Stimulated activated CD4-positive, alpha-beta T cell treated with anti-CD3 and anti-CD28 coated beads, TNF-alpha, amount 100 ng/mL, for 24 hours (primary cell): ENCODE measurements around the gene SLC16A4.

ENCODE experiments used
- DNase-seq, 3 experiments: peaks; one replicate each; pipeline ENCODE4 v3.0.0-alpha.2; 2020; ENCODE audit warnings: low read depth in 3 of 3

The SLC16A4 gene

GRCh38 chr1:110326826-110327225 lies 64.0 kb downstream of the SLC16A4 start:
- no peak for DNase-seq

DNA sequence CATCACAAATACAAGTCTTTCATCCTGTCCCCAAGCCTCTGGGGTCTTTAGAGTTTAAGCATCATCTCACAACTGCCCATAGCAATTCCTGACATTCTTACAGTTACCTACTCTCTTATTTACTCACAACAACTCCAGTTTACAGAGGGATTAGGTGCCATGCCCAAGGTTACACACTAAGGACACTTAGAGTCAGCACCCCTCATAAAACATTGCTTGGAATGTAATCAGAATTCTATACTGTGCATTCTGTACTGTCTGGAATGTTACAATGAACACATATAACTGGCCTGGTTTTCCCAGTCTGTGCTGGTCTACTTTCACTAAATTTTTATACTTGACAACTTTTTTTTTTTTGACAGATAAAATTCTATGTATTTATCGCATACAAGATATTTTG lies 66.2 kb downstream of the SLC16A4 start:
- DNase-seq, result no peak

GRCh38 chr1:110321846-110322245 lies 69.0 kb downstream of the SLC16A4 start:
- DNase-seq, result no peak

GRCh38 chr1:110321045-110321444 lies 69.8 kb downstream of the SLC16A4 start:
- DNase-seq, result no peak

DNA sequence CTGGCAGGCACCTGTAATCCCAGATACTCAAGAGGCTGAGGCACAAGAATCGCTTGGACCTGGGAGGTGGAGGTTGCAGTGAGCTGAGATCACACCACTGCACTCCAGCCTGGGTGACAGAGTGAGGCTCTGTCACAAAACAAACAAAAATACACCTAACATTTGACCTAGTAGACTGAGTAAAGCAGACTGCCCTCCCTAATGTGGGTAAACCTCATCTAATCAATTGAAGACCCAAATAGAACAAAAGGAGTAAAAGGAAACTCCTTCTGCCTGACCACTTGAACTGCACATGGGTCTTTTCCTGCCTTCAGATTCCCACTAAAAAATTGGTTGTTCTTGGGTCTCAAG lies 70.7 kb downstream of the SLC16A4 start:
- DNase-seq, result no peak

GRCh38 chr1:110319332-110320167 lies 71.3 kb downstream of the SLC16A4 start:
- no peak for DNase-seq

DNA sequence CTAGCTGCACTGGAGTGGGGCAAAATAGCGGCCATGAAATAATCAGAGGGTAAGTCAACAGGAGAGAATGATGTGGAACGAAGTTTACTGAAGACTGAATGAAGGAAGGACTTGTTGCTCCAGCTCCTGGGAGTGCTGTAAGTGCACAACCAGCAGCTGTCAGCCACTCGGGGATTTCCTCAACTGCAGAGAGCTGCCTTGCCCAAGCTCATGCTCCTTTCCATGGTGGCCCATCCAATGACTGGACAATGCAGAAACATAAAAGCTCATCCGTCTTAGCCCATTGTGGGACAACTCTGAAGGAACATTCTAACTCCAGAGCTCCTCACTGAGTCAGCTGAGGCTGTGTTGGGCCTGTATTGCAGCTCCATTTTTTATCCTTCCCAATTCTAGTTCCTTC lies 72.8 kb downstream of the SLC16A4 start:
- DNase-seq, result no peak

- DNase-seq, result no peak
Measured at GRCh38 chr1:110316735-110317134, 74.1 kb downstream of the SLC16A4 start.
